Duodenal mucosa (tissue), 2 donors: Measurements from ENCODE around the gene TNIK.

Experiments
- H3K27ac ChIP-seq: one replicate; pipeline ENCODE4 v1.7.0; 2013; ENCODE audit warnings: low read depth, low read length
- H3K27me3 ChIP-seq, 2 donors: one replicate each; pipeline ENCODE4 v1.7.0; 2013; ENCODE audit warnings: low read length in 2 of 2, control low read depth in 1 of 2; ENCODE audit not compliant: insufficient read depth in 2 of 2, control insufficient read depth in 1 of 2
- H3K36me3 ChIP-seq, 2 donors: one replicate each; pipeline ENCODE4 v1.7.0; 2013; ENCODE audit warnings: low read length in 2 of 2, control low read depth in 1 of 2; ENCODE audit not compliant: insufficient read depth in 2 of 2, control insufficient read depth in 1 of 2
- H3K4me1 ChIP-seq, 2 donors: one replicate each; pipeline ENCODE4 v1.7.0; 2013; ENCODE audit warnings: low read length in 2 of 2, control low read depth in 1 of 2; ENCODE audit not compliant: insufficient read depth in 2 of 2, control insufficient read depth in 1 of 2
- H3K4me3 ChIP-seq, 2 donors: one replicate each; pipeline ENCODE4 v1.7.0; 2013; ENCODE audit warnings: low read length in 2 of 2, low read depth in 1 of 2
- H3K9ac ChIP-seq, 2 donors: one replicate each; pipeline ENCODE4 v1.7.0; 2013; ENCODE audit warnings: low read length in 2 of 2, low read depth in 1 of 2
- H3K9me3 ChIP-seq, 2 donors: one replicate each; pipeline ENCODE4 v1.7.0; 2013; ENCODE audit warnings: low read length in 2 of 2, control low read depth in 1 of 2; ENCODE audit not compliant: control insufficient read depth in 1 of 2

Gene TNIK

DNA sequence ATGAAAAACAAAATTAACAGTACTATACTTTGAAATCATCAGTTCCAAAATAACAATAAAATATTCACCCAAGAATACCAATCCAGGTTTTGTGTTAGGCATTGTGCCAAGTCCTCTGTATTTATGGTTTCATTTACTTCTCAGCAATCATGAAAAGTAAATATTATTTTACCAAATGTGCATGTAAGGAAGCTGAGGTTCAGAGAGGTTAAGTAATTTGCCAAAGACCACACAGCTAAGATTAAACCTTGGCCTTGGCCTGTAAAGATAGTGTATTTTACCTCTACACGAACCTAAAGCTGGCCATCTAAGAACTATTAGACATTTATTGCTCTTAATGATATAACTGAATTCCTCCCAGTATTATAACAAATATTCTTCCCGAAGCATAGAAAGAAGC lies 309.3 kb downstream of the TNIK start:
- H3K27ac ChIP-seq = no peak overlapping the region
- H3K4me3 ChIP-seq = no peak overlapping the region
- H3K27me3 ChIP-seq = no peaks in the 10 kb centered on the region
- peaks cover 7 to 45% of the 10 kb centered on the region in 2 donors for H3K36me3 ChIP-seq
- peaks cover 9 to 11% of the 10 kb centered on the region in 2 donors for H3K4me1 ChIP-seq
- H3K9me3 ChIP-seq = no peaks in the 10 kb centered on the region
- H3K9ac ChIP-seq = no peak overlapping the region

DNA sequence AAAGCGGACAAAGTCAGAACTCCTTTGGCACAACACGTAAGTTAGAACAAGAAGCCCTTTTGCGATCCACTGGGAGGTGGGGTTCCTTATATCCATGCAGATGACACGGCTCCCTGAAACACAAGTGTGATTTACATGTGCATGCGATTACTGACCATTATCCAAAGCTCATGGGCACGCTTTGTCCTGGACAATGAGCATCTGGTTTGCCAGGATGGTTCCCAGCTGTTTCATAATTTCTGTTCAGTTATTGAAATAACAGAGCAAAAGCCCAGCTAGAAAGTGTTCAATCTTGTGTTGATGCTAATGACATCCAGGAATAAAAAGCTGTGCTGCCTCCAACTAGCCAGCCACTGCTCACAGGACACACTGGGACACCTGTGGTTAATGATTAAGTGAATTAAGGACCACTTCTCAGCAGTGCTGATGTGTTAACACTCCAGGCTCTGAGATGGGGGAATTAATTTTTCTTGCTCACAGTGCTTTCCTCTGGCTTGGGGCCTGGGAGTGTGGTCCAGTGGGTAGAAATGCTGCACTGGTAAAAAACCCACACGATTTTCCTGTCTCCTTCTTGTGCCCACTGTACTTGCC lies 310.6 kb downstream of the TNIK start:
- H3K9ac ChIP-seq = no peak overlapping the region
- no peaks in the 10 kb centered on the region for H3K9me3 ChIP-seq
- H3K4me3 ChIP-seq = no peak overlapping the region
- H3K4me1 ChIP-seq = no peaks in the 10 kb centered on the region
- H3K27ac ChIP-seq = no peak overlapping the region
- H3K27me3 ChIP-seq = no peaks in the 10 kb centered on the region
- H3K36me3 ChIP-seq = peaks cover 8 to 38% of the 10 kb centered on the region in 2 donors

- Histone ChIP-seq H3K4me3 (no peak overlapping the region), H3K27me3 (no peaks in the 10 kb centered on the region), H3K36me3 (peaks cover 8 to 31% of the 10 kb centered on the region in 2 donors), H3K9ac (no peak overlapping the region), H3K4me1 (no peaks in the 10 kb centered on the region), H3K27ac (no peak overlapping the region), H3K9me3 (no peaks in the 10 kb centered on the region)
These were observed 314.4 kb downstream of the TNIK start for GRCh38 chr3:171145798-171146197.

DNA sequence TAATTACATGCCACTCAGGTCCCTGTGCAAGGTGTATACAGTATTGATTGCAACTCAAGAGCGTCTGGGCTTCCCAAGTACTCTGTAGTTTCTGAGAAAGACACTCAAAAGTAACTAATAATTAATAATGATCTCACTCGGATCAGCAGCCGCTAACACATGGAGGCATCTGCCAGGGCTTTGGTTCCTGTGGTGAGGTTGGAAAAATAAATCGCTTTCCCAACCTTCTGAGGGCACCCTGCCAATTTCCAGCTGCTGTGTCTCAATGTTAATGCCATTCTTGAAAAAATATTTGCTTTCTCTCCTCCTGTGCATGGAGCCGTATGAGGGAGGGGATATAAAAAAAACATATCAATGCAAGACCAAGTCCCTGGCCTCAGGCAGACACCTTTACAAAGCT lies 317.2 kb downstream of the TNIK start:
- H3K27me3 ChIP-seq = no peaks in the 10 kb centered on the region
- no peaks in the 10 kb centered on the region for H3K9me3 ChIP-seq
- H3K4me3 ChIP-seq = no peak overlapping the region
- H3K36me3 ChIP-seq = peaks cover 10 to 35% of the 10 kb centered on the region in 2 donors
- no peak overlapping the region for H3K27ac ChIP-seq
- H3K9ac ChIP-seq = no peak overlapping the region
- H3K4me1 ChIP-seq = no peaks in the 10 kb centered on the region

- Histone ChIP-seq H3K9me3 (no peaks in the 10 kb centered on the region), H3K4me1 (no peaks in the 10 kb centered on the region), H3K27ac (no peak overlapping the region), H3K27me3 (no peaks in the 10 kb centered on the region), H3K9ac (no peak overlapping the region), H3K4me3 (no peak overlapping the region), H3K36me3 (peaks cover 10 to 50% of the 10 kb centered on the region in 2 donors)
These were observed 320.0 kb downstream of the TNIK start for GRCh38 chr3:171140246-171140645.

- Histone ChIP-seq H3K4me3 (no peak overlapping the region), H3K36me3 (peaks cover 10 to 43% of the 10 kb centered on the region in 2 donors), H3K9ac (no peak overlapping the region), H3K27me3 (no peaks in the 10 kb centered on the region), H3K4me1 (no peaks in the 10 kb centered on the region), H3K9me3 (no peaks in the 10 kb centered on the region), H3K27ac (no peak overlapping the region)
These were observed 322.2 kb downstream of the TNIK start for GRCh38 chr3:171138027-171138426.

- Histone ChIP-seq H3K27ac (no peak overlapping the region), H3K27me3 (no peaks in the 10 kb centered on the region), H3K9me3 (no peaks in the 10 kb centered on the region), H3K4me3 (no peak overlapping the region), H3K36me3 (peaks cover 10 to 42% of the 10 kb centered on the region in 2 donors), H3K4me1 (no peaks in the 10 kb centered on the region), H3K9ac (no peak overlapping the region)
These were observed 324.7 kb downstream of the TNIK start for GRCh38 chr3:171135549-171135948.

- no peaks in the 10 kb centered on the region for H3K9me3 ChIP-seq
These were observed 326.2 kb downstream of the TNIK start for GRCh38 chr3:171133796-171134569.

GRCh38 chr3:171133337-171133736 lies 326.9 kb downstream of the TNIK start:
- no peak overlapping the region for H3K9ac ChIP-seq
- H3K36me3 ChIP-seq = peaks cover 6 to 28% of the 10 kb centered on the region in 2 donors
- H3K9me3 ChIP-seq = no peaks in the 10 kb centered on the region
- no peak overlapping the region for H3K4me3 ChIP-seq
- no peaks in the 10 kb centered on the region for H3K4me1 ChIP-seq
- no peaks in the 10 kb centered on the region for H3K27me3 ChIP-seq
- H3K27ac ChIP-seq = no peak overlapping the region

More at GRCh38 chr3:171133796-171134569, 326.2 kb downstream of the TNIK start:
- Histone ChIP-seq H3K4me3 (no peak overlapping the region), H3K27me3 (no peaks in the 10 kb centered on the region), H3K9ac (no peak overlapping the region), H3K36me3 (peaks cover 10 to 32% of the 10 kb centered on the region in 2 donors), H3K27ac (no peak overlapping the region), H3K4me1 (no peaks in the 10 kb centered on the region)

GRCh38 chr3:171132873-171133272 lies 327.3 kb downstream of the TNIK start:
- Histone ChIP-seq H3K27ac (no peak overlapping the region), H3K4me1 (no peaks in the 10 kb centered on the region), H3K9me3 (no peaks in the 10 kb centered on the region), H3K9ac (no peak overlapping the region), H3K27me3 (no peaks in the 10 kb centered on the region), H3K4me3 (no peak overlapping the region), H3K36me3 (peaks cover 4 to 24% of the 10 kb centered on the region in 2 donors)
